Stimulated activated CD8-positive, alpha-beta memory T cell treated with anti-CD3 and anti-CD28 coated beads, Interleukin-7, amount 100 ng/mL, for 48 hours (primary cell): ENCODE results near the gene COP1.
"Not testable (repeated sequence)": the region's sequence is repeated elsewhere in the genome, so short reads cannot be mapped to it uniquely, and the experiment has no call there.

Source experiments
- DNase-seq, 2 donors: peaks; one replicate each; pipeline ENCODE4 v3.0.0-alpha.2; 2020; ENCODE audit warnings: low read depth in 1 of 2; ENCODE audit errors: extremely low read depth in 1 of 2

The COP1 gene

DNA sequence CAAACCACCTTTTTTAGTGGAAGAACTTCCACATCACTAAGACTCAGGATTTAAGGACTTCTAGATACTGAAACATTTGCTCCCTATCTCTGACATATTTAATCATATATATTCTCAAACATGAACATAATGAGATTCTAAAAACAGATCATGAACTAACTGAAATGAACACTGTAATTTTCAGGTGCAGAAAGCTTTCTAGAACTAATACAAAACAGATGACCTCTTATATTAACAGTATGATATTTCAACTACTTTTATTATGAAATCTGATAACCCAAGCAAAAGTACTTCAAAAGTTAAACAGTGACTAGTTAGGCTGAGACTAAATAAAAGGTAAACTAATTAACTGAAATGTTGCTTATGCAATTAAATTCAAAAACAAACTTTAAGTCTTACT is 157.5 kb downstream of the COP1 start:
- DNase-seq, result no peak

DNA sequence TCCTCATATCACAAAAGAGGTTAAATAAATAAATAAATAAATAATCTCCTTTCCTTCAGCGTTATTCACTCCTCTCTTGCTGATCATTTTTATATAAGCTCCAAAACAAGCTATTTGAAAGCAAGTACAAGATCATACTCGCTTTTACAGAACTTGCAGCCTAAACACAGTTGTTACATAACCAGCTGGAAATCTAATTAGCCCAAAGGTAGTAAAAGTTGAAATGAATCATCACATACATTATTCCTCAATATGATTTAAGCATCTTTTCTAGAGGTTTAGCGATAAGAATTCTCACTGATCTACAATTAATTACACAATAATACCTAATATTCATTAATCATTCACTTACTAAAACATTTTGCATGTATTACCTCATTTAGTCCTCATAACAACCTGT is 160.2 kb downstream of the COP1 start:
- DNase-seq, result no peak

DNA sequence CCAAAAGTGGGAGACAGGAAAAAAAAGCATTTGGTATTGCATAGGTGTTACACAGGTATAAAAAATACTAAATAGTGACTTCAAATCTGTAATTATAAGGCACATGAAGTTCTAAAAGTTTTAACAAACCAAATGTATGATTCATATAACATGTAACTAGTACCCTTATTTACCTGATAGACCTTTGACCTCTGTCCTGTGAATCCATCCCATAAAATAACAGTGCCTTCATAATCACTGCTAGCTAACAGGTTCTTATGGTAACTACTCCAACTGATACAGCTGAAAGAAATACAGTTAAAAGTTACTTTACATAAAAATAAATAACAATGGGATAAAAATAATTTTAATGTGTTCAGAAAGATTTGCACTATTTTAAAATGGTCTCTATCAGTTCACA is 163.5 kb downstream of the COP1 start:
- no peak for DNase-seq

DNA sequence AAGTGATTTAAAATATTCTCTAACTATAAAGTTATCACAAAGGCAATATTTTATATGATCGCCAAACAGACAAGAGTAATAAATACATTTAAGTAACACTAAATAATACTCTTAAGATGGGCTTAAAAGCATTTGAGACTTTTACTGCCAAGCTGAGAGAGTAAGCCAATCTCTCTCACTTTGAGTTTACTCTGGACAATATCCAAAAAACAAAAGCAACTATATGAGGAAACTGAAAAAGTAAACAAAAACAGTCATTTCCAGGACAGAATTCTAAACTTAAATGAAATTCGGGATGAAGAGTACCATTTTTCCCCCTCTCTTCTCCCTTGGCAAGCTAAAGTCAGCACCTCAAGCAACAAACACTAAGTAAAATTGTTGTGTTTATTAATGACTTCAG is 173.2 kb downstream of the COP1 start:
- DNase-seq, result no peak

DNA sequence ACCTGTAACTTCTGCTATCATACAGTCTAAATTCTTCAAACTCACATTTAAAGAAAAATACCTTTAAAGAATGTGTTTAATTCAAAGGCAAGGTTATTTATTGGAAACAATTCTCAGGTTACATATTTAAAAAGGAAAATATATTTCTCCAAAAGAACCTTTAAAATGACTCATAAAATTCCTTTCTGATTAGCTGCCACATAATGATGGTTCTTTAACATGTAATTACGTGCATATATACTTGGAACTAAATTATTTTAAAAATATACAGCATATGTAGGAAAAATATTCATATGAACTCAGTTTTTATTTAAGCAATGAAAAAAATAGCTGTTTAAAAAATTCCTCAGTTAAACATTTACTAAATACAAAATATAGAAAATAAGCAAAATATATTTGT is 173.6 kb downstream of the COP1 start:
- no peak for DNase-seq

DNA sequence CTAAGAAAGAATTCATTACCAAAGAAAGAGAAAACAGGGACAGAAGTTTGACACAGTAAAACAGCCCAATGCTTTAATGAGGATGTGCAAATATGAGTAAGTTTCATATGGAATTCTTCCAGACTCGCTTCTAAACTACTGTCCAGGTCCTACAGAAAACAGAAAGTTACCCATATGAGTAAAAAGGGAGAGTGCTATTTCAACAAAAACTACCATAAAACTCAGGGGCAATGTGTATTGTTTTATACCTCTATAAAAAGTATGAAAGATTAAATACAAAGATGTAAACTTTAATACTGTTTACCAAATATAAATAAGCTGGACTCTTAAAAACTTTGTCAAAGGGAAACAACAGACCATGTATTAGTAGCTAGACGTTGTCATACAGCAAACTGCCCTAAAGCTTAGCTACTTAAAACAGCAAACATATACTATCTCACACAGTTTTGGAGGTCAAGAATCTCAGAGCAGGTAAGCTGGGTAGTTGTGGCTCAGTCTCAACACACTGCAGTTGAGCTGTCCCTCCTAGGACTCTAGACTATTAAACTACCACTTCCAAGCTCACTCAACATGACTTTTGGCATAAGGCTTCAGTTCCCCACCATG is 174.9 kb downstream of the COP1 start:
- DNase-seq, result no peak

DNA sequence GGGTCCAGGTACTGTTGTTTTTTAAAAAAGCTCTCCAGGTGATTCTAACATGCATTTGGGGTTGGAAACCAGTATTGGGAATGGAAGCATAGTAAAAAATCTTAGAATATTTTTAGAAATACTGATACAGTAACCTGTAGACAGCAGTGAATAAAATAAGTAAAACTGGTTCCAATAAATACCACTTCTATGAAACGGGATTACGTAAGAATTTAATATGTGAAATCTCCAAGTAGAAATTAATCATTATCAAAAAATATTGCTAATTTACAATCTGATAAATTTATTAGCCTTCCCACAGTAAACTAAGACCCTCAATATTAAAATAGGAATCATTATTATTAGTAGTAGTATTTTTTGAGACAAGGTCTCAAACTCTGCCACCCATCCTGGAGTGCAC is 177.5 kb downstream of the COP1 start:
- DNase-seq, result no peak

DNA sequence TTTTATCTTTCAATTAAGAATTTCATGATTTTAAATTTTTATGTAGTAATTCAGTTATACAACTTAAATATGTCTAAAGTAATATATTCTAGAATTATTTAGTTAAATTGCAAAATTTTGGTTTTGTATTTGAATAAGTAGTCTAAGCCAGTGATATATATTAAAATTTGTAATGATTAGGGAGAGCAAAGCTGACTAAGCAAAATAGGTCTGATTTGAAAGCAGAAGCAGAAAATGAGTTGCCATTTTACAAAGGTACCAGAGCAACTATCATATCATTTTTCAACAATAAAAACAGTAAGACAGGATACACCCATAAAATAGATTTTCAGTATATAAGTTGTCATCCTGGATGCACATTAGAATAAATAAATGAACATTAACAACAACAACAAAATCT is 177.9 kb downstream of the COP1 start:
- no peak for DNase-seq

DNA sequence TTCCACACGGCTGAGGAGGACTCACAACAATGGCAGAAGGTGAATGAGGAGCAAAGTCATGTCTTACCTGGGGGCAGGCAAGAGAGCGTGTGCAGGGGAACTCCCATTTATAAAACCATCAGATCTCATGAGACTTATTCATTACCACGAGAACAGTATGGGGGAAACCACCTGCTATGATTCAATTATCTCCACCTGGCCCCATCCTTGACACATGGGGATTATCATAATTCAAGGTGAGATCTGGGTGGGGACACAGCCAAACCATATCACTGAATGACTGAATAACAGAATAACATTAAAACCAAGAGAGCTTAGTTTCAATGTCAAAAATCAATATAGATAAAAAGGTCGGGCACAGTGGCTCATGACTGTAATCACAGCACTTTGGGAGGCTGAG is 179.2 kb downstream of the COP1 start:
- DNase-seq, result peak in 1 of 2 donors; percentile 18

DNA sequence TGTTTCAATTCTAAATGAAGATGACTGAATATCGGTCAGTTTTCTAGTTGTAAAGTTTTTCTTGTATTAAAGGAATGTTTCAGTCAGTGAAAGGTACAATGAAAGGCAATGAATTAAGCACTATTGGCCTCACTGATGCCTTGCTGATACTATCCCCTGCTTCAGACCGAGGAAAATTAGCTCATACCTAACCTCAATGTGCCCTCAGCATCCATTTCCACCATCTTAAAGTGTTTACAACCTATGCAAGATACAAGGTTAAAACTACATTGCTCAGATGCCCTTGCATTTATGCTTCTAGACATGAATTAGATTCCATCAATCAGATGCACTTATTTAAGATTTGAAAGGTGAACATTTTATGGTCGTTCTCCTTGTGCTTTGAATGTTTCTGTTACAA is 184.5 kb downstream of the COP1 start:
- DNase-seq, result no peak

DNA sequence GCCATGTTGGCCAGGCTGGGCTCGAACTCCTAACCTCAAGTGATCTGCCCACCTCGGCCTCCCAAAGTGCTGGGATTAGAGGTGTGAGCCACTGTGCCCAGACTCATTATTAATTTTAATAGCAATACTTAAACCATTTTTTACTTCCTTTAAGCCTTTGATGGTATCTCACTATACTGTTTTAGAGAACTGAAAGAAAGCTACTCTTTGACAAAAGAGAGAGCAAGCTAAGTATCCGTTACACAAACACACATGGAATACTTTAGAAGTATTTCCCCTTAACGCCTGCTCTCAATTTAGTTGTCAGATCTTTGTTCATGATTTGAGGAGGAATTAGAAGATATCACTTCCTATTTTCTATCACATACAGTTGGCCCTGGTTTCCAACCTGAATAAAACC is 189.4 kb downstream of the COP1 start:
- DNase-seq, result no peak

DNA sequence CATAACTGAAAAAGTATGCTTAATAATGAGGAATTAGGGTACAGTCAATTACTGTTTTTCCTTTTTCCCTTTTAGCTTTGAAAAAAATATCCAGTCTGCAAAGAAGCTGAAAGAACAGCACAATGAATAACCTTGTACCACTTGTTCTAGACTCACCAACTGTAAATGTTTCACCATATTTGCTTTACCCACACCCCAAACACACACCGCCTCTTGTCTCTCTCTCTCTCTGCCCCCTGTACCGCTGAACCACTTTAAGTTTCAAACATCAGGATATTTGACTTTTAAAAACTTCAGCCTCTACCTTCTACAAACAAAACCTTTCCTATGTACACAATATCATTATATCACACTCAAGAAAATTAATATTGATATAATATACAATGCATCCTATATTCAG is 197.1 kb downstream of the COP1 start:
- DNase-seq, result no peak

DNA sequence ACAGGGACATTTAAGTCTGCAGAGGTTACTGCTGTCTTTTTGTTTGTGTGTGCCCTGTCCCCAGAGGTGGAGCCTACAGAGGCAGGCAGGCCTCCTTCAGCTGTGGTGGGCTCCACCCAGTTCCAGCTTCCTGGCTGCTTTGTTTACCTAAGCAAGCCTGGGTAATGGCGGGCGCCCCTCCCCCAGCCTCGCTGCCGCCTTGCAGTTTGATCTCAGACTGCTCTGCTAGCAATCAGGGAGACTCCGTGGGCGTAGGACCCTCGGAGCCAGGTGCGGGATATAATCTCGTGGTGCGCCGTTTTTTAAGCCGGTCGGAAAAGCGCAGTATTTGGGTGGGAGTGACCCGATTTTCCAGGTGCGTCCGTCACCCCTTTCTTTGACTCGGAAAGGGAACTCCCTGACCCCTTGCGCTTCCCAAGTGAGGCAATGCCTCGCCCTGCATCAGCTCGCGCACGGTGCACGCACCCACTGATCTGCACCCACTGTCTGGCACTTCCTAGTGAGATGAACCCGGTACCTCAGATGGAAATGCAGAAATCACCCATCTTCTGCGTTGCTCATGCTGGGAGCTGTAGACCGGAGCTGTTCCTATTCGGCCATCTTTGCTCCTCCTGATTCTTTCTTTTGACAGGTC is 199.2 kb downstream of the COP1 start:
- DNase-seq, result not testable (repeated sequence)

DNA sequence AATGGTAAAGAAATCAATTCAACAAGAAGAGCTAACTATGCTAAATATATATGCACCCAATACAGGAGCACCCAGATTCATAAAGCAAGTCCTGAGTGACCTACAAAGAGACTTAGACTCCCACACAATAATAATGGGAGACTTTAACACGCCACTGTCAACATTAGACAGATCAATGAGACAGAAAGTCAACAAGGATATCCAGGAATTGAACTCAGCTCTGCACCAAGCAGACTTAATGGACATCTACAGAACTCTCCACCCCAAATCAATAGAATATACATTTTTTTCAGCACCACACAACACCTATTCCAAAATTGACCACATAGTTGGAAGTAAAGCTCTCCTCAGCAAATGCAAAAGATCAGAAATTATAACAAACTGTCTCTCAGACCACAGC is 212.4 kb downstream of the COP1 start:
- not testable (repeated sequence) for DNase-seq

DNA sequence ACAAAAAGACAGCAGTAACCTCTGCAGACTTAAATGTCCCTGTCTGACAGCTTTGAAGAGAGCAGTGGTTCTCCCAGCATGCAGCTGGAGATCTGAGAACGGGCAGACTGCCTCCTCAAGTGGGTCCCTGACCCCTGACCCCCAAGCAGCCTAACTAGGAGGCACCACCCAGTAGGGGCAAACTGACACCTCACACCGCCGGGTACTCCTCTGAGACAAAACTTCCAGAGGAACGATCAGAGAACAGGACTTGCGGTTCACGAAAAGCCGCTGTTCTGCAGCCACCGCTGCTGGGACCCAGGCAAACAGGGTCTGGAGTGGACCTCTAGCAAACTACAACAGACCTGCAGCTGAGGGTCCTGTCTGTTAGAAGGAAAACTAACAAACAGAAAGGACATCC is 214.3 kb downstream of the COP1 start:
- not testable (repeated sequence) for DNase-seq

DNA sequence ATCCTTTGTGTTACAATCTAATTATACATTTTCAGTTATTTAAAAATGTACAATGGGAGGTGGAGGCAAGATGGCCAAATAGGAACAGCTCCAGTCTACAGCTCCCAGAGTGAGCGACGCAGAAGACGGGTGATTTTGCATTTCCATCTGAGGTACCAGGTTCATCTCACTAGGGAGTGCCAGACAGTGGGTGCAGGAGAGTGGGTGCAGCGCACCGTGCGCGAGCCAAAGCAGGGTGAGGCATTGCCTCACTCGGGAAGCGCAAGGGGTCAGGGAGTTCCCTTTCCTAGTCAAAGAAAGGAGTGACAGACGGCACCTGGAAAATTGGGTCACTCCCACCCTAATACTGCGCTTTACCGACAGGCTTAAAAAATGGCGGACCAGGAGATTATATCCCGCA is 214.9 kb downstream of the COP1 start:
- not testable (repeated sequence) for DNase-seq

DNA sequence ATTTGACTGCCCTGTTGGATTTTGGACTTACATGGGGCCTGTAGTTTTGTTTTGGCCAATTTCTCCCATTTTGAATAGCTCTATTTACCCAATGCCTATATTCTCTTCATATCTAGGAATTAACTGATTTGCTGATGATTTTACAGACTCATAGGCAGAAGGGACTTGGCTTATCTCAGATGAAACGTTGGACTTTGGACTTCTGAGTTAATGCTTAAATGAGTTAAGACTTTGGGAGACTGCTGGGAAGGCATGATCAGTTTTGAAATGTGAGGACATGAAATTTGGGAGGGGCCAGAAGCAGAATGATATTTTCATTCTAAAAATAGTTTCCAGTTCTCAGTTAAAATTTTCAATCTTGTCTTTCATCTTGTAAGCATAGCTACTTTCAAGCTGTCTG is 222.3 kb downstream of the COP1 start:
- no peak for DNase-seq

DNA sequence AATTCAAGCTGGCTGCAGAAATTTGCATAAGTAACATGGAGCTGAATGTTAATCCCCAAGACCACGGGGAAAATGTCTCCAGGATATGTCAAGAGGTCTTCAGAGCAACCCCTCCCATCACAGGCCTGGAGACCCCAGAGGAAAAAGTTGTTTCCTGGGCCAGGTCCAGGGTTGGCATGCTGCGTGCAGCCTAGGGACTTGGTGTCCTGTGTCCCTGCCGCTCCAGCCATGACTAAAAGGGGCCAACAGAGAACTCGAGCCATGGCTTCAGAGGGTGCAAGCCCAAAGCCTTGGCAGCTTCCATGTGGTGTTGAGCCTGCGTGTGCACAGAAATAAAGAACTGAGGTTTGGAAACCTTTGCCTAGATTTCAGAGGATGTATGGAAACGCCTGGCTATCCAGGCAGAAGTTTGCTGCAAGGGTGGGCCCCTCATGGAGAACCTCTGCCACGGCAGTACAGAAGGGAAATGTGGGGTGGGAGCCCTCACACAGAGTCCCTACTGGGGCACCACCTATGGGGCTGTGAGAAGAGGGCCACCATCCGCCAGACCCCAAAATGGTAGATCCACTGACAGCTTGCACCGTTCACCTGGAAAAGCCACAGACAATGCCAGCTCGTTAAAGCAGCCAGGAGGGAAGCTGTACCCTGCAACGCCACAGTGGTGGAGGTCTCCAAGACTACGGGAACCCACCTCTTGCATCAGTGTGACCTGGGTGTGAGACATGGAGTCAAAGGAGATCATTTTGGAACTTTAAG is 222.9 kb downstream of the COP1 start:
- no peak for DNase-seq

DNA sequence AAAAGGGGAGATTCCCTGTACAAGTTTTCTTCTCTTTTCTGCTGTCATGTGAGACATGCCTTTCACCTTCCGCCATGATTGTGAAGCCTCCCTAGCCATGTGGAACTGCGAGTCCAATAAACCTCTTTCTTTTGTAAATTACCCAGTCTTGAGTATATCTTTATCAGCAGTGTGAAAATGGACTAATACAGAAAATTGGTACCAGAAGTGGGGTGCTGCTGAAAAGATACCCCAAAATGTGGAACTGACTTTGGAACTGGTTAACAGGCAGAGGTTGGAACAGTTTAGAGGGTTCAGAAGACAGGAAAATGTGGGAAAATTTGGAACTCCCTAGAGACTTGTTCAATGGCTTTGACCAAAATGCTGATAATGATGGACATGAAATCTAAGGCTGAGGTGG is 223.7 kb downstream of the COP1 start:
- DNase-seq, result not testable (repeated sequence)

DNA sequence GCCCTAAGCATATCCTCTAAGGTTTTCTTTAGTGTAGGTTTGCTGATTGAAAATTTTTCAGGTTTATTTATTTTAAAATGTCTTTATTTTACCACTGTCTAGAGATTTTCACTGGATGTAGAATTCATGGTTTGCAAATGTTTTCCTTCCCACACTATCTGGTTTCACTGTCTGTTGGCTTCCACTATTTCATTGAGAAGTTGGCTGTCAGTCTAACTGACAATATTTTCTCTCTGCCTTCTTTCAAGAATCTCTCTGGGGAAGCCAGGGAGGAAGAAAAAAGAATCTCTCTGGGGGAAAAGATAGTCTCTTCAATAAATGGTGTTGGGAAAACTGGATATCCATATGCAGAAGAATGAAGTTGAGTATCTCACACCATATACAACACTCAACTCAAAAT is 226.0 kb downstream of the COP1 start:
- no peak for DNase-seq

DNA sequence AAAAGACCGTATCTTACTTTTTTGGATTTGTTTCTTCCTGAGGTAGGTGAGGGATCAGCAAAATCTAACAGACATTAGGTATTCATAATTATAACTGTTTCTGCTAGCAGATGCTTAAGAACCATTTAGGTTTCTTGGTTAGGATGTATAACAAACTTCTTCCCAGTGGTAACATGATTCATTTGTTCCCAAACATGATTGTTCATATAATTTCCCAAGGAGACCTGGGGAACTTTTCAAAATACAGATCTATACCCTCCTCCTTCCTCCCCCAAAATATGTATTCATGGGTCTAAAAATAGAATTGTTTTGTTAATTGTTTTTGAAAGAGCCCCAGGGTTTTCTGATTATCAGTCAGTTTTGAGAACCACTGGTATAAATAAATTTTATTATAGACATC is 228.2 kb downstream of the COP1 start:
- DNase-seq, result no peak

DNA sequence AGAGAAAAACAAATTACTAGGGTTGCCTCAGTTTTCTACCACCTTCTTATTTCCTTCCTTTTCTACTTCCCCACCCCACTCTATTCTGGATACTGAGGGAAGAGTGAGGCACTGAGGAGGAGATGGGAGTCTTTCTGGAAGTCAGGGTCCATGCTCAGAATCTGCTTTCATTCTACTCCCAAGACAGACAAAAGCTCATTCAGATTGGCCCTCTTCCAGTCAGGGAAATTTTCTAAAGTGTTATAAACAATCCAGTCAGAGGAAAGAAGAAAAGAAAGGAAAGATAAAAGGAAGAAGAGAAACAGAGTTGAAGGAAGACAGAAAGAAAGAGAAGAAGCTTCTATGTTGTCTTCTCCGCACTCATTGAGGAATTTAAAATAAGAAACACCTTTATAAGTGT is 228.6 kb downstream of the COP1 start:
- no peak for DNase-seq
